HepG2 (cell line): ENCODE measurements around the gene BCL2L1. TPM values are rescaled to one million over a fixed set of nuclear protein-coding genes. Genes with fewer than 3 reads are reported as not detected.

Experiments used
- ATF3 ChIP-seq: sonication (generic); formaldehyde crosslinking; IDR thresholded peaks from 2 replicates; pipeline ENCODE4 v1.4.0; 2020; ENCODE audit warnings: missing genetic modification reagents
- CEBPG ChIP-seq: IDR thresholded peaks from 2 replicates; pipeline ENCODE4 v1.6.1; 2016
- FOXP4 ChIP-seq: sonication (generic); formaldehyde crosslinking; IDR thresholded peaks from 2 replicates; pipeline ENCODE4 v1.4.0; 2020; ENCODE audit warnings: missing genetic modification reagents
- MLXIP ChIP-seq: sonication (generic); formaldehyde crosslinking; IDR thresholded peaks from 2 replicates; pipeline ENCODE4 v1.9.0; 2021; ENCODE audit warnings: missing genetic modification reagents, borderline replicate concordance
- NFAT5 ChIP-seq: sonication (generic); formaldehyde crosslinking; IDR thresholded peaks from 2 replicates; pipeline ENCODE4 v1.4.0; 2020; ENCODE audit warnings: missing genetic modification reagents
- POLR2A ChIP-seq, 2 experiments: IDR thresholded peaks; 2 replicates each; pipeline ENCODE4 v1.6.1; 2011; ENCODE audit warnings: low read depth in 2 of 2, low read length in 2 of 2, mild to moderate bottlenecking in 1 of 2, moderate library complexity in 1 of 2; ENCODE audit not compliant: insufficient read depth in 1 of 2
- TEAD2 ChIP-seq: sonication (generic); formaldehyde crosslinking; IDR thresholded peaks from 2 replicates; pipeline ENCODE4 v1.9.0; 2021; ENCODE audit warnings: missing genetic modification reagents
- TFDP2 ChIP-seq: sonication (generic); formaldehyde crosslinking; IDR thresholded peaks from 2 replicates; pipeline ENCODE4 v1.4.0; 2020; ENCODE audit warnings: missing genetic modification reagents
- YEATS2 ChIP-seq: sonication (generic); formaldehyde crosslinking; IDR thresholded peaks from 2 replicates; pipeline ENCODE4 v1.4.0; 2020; ENCODE audit warnings: missing genetic modification reagents, borderline replicate concordance
- ZC3H13 ChIP-seq: sonication (generic); formaldehyde crosslinking; IDR thresholded peaks from 2 replicates; pipeline ENCODE4 v1.8.1; 2023; ENCODE audit warnings: mild to moderate bottlenecking, missing genetic modification reagents, moderate library complexity
- ZC3H4 ChIP-seq: sonication (generic); formaldehyde crosslinking; IDR thresholded peaks from 2 replicates; pipeline ENCODE4 v1.4.0; 2020; ENCODE audit warnings: missing genetic modification reagents, borderline replicate concordance
- ZFP90 ChIP-seq: sonication (generic); formaldehyde crosslinking; IDR thresholded peaks from 2 replicates; pipeline ENCODE4 v1.8.0; 2022; ENCODE audit warnings: missing genetic modification reagents, mild to moderate bottlenecking, inconsistent platforms, borderline replicate concordance
- ZNF564 ChIP-seq: sonication (generic); formaldehyde crosslinking; IDR thresholded peaks from 2 replicates; pipeline ENCODE4 v1.8.1; 2023; ENCODE audit warnings: mild to moderate bottlenecking, missing genetic modification reagents
- ZNF614 ChIP-seq: IDR thresholded peaks from 2 replicates; pipeline ENCODE4 v1.6.1; 2018; ENCODE audit warnings: missing biosample characterization, missing genetic modification reagents, inconsistent platforms, borderline replicate concordance
- ZNF672 ChIP-seq: sonication (generic); formaldehyde crosslinking; IDR thresholded peaks from 2 replicates; pipeline ENCODE4 v1.8.1; 2022; ENCODE audit warnings: missing genetic modification reagents
- polyA plus RNA-seq, 8 experiments: library from polyadenylated mRNA; depleted of rRNA in 3 of 8; stranded (reverse) in 7 of 8; unstranded in 1 of 8; fragments of >200 nt; fragmentation: Illumina TruSeq in 4 of 8; extraction: Trizol in 4 of 8; gene quantifications; 2 replicates each; pipeline versions ENCODE4 v1.2.1 to v1.2.3, GENCODE V29; 2011 to 2016; ENCODE audit warnings: low read depth in 4 of 8, missing spikeins in 1 of 8, mixed read lengths in 1 of 8; ENCODE audit not compliant: insufficient read depth in 1 of 8
- total RNA-seq, 5 experiments: library from RNA; depleted of rRNA; stranded (reverse); fragments of >200 nt; fragmentation: Illumina TruSeq; extraction: Trizol; gene quantifications; 2 replicates each; pipeline ENCODE4 v1.2.3, GENCODE V29; 2016; ENCODE audit warnings: low read depth in 1 of 5

The BCL2L1 gene
- total and polyA plus RNA-seq, 2 of the 13 experiments (the other 11 are each of a cell fraction or from before 2014, with no cell fraction given): 164 to 258 TPM

GRCh38 chr20:31677553-31678260, 45.0 kb downstream of the BCL2L1 start (continued):
- TF ChIP-seq NFAT5 (CRISPR knock-in tag) (peak; percentile 34; the same call in 1 of the 2 replicates), MLXIP (CRISPR knock-in tag) (no peak), ZC3H13 (CRISPR knock-in tag) (0 out of 2 replicates have a peak, but pooled peaks have one; percentile 10), ATF3 (CRISPR knock-in tag) (no peak), ZC3H4 (peak; percentile 83), ZNF614 (CRISPR knock-in tag) (no peak), POLR2A (IDR thresholded peaks at IDR 0.05; ENCODE audit: insufficient read depth in 1 of 2, low read depth in 2 of 2, low read length in 2 of 2) (peak in 1 of 2 experiments; percentile 28; a peak in 1 of 4 replicates), FOXP4 (CRISPR knock-in tag) (no peak), YEATS2 (CRISPR knock-in tag) (no peak), ZNF672 (CRISPR knock-in tag) (no peak), CEBPG (CRISPR knock-in tag) (peak; percentile 11; the same call in 1 of the 2 replicates), ZFP90 (0 out of 2 replicates have a peak, but pooled peaks have one; percentile 41), TFDP2 (CRISPR knock-in tag) (no peak), TEAD2 (no peak), ZNF564 (CRISPR knock-in tag) (no peak)
